PFSK-1 (cell line): ENCODE data around the gene JPH3.

ENCODE experiments used
- FOXP2 ChIP-seq: optimal IDR thresholded peaks from 2 replicates; pipeline ENCODE3; 2011; ENCODE audit warnings: borderline replicate concordance, control low read depth, inconsistent platforms; ENCODE audit not compliant: insufficient read depth; ENCODE audit errors: extremely low read length, extremely low read depth
- POLR2AphosphoS5 ChIP-seq: IDR thresholded peaks from 2 replicates; pipeline ENCODE4 v1.6.1; 2012; ENCODE audit warnings: low read depth, mild to moderate bottlenecking, control low read depth, low read length, moderate library complexity
- REST ChIP-seq, 2 experiments: IDR thresholded peaks; 2 replicates each; pipeline versions ENCODE4 v1.6.1 to v1.8.0; 2011 to 2012; ENCODE audit warnings: low read depth in 2 of 2, low read length in 2 of 2, control low read depth in 1 of 2, inconsistent platforms in 1 of 2, mild to moderate bottlenecking in 1 of 2, moderate library complexity in 1 of 2; ENCODE audit not compliant: insufficient read depth in 1 of 2
- SIN3A ChIP-seq: IDR thresholded peaks from 2 replicates; pipeline ENCODE4 v1.6.1; 2012; ENCODE audit warnings: mild to moderate bottlenecking, low read length, moderate library complexity, borderline replicate concordance; ENCODE audit not compliant: insufficient read depth
- TAF1 ChIP-seq: IDR thresholded peaks from 2 replicates; pipeline ENCODE4 v1.6.1; 2012; ENCODE audit warnings: low read length, control low read depth, borderline replicate concordance; ENCODE audit not compliant: insufficient read depth

JPH3 gene

GRCh38 chr16:87690911-87691685, 88.8 kb downstream of the JPH3 start:
- TF ChIP-seq REST (IDR thresholded peaks at IDR 0.05; ENCODE audit: insufficient read depth in 1 of 2, low read depth in 2 of 2, low read length in 2 of 2) (no peak), TAF1 (no peak), FOXP2 (no peak), SIN3A (no peak), POLR2AphosphoS5 (no peak)

- TF ChIP-seq SIN3A (no peak), POLR2AphosphoS5 (no peak), TAF1 (no peak), FOXP2 (no peak), REST (IDR thresholded peaks at IDR 0.05; ENCODE audit: insufficient read depth in 1 of 2, low read depth in 2 of 2, low read length in 2 of 2) (no peak)
These were observed 89.4 kb downstream of the JPH3 start for GRCh38 chr16:87691686-87692079.

GRCh38 chr16:87692176-87692575, 89.9 kb downstream of the JPH3 start:
- TF ChIP-seq TAF1 (no peak), POLR2AphosphoS5 (no peak)

GRCh38 chr16:87692756-87693155, 90.4 kb downstream of the JPH3 start:
- TF ChIP-seq TAF1, result no peak
- TF ChIP-seq REST (IDR thresholded peaks at IDR 0.05; ENCODE audit: insufficient read depth in 1 of 2, low read depth in 2 of 2, low read length in 2 of 2), result no peak
- TF ChIP-seq POLR2AphosphoS5, result no peak

- TF ChIP-seq POLR2AphosphoS5 (no peak), TAF1 (no peak), REST (IDR thresholded peaks at IDR 0.05; ENCODE audit: insufficient read depth in 1 of 2, low read depth in 2 of 2, low read length in 2 of 2) (no peak), FOXP2 (no peak), SIN3A (no peak)
These were observed 91.5 kb downstream of the JPH3 start for GRCh38 chr16:87693827-87694226.
